ENCODE measurements around the gene AP1S3.
"Not testable (repeated sequence)": the region's sequence is repeated elsewhere in the genome, so short reads cannot be mapped to it uniquely, and the experiment has no call there.

The AP1S3 gene

DNA sequence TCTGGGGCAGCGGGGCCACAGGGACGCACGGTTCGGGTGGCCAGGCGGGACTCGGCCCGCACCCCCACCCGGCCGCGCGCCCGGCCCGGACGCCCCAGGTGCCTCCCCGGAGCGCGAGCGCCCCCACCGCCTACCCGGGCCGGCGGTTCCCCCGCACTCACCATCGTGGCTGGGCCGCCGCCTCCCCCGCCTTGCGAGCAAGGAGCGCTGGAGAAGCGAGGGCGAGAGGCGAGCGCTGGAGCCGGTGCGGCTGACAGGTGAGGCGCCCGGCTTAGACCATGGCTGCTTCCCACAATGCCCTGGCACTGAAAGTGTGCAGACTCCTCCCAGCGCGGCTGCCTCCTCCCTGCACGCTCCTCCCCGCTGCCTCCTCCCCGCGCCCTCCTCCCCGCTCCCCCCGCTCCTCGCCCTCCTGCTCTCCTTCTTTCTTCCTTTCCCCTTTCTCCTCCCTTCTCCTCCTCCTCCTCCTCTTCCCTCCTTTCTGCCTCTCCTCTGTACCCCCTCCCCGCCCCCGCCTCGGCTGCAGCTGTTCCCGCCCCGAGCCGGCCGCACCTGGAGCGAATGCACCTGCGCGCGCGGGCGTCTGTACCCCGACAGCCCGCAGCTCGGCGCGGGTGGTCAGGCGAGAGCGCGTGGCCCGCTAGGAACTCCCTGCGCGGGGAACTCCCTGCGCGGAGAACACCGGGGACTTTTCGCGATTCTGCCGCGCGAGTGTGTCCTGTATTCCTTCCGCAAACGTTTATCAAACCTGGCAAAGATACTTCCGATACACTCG lies at the start of gene AP1S3:
AP1S3 (minus strand) TSS at position 296 of the 775 bp plus-strand sequence; CDS start at position 164, 132 bp downstream.
- DNase-seq = peak; percentile 69

DNA sequence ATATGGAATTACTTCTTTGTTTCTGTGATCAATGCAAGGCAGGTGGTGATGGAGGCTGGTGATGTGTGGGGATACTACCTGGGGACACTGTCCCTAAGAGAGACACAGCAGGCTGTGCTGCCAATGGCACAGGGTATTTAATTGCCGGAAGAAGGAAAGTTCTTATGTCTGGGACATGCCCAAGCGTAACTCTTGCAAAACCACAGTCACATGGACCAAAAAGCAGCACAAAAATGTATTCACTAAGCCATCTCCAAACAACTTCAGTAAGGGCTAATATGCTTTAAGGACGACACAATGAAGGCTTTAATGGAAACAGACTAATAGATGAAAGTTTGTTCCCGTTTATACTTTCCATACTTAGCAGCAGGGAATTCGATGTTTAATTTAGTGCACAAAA lies 49.7 kb upstream of the AP1S3 start:
- no peak for DNase-seq

DNA sequence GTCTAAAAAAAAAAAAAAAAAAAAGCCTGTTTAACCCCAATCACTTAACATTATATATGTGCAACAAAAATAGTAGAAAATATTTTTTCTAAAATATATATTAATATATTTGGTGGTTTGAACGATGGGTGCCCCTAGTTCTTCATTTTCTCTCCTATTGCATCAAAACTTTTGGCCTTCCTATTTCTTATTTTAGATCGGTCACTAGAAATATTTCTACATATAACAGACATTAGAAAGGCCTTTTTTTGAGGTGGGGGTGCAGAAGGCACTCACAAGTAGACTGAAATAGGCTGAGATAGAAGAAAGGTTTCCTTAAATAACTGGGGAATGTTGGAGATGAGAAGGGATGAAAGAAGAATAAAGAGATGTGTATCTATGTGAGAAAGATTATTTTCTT lies 49.3 kb upstream of the AP1S3 start:
- no peak for DNase-seq

DNA sequence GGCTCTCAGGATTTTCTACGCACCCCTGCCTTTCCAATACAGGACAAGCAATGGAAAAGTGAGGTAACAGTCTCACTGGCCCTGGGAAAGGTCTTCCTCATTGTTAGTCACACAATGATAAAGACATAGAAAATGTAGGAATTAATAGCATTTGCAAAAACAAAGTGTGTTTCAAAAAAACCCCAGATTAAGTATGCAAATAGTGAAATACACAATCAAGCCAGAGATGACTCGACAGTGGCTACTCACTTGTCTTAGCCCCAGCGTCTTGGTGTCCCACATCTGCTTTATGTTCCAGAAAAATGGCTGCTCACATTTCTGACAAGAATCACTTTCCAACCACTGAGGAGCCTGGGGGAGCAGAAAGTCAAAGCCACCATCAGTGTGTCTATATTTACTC lies 47.0 kb upstream of the AP1S3 start:
- DNase-seq = no peak

DNA sequence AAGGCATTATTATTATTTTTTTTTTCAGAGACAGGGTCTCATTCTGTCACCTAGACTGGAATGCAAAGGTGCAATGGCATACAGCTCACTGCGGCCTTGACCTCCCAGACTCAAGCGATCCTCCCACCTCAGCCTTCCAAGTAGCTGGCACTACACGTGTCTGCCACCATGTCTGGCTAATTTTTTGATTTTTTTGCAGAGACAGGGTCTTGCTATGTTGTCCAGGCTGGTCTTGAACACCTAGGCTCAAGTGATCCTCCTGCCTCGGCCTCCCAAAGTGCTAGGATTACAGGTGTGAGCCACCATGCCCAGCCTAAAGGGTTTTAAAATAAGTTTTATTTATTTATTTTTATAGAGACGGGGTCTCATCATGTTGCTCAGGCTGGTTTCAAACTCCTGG lies 45.3 kb upstream of the AP1S3 start:
- no peak for DNase-seq

DNA sequence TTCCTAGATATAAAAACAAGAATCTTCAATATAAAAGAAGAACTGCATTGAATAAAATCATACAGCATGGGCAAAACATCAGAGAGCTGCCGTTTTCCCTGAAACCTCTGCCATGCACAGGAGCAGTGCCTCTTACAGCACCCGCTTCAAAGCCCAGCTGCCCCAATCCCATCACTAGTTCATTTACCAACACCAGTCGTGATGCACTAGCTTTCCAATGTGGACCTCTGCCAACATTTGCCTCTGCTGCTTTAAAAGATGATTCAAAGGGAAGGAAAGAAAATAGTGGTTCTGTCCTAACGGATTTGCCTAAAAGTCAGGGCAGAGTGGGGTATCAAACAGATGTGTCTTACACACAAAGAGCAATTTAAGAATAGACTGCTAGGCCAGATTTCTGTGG lies 43.4 kb upstream of the AP1S3 start:
- no peak for DNase-seq

DNA sequence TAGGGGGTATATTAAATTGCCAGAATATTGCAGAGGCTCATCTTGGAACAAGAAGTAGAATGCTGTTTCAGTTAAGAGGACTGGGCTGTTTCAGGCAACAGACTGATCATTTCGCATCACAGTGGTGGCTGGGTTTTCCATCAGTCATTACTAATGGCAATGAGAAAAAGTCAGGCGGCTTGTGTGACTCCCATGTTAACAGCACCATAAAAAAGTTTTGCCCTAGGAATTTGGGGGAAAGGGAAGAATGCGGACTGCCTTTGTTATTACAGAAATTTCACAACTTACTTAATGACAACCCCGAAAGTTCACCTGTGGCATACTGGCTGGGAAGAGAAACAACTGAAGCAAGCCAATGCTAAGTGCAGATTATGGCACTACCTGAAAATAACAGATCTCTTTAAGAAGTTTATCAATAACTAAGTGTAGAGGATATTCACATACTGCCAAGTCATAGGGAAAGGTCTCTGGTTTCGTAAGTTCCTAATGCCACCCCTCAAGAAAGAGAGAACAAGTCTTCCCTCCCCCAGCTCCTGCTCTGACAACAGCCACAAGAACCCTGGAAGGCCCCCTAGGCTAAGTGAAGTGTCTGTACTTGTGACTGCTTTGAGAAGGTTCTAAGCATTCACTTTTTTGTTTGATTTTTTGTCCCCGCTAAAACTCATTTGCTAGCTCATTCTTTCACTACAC lies 40.5 kb upstream of the AP1S3 start:
- no peak for DNase-seq

DNA sequence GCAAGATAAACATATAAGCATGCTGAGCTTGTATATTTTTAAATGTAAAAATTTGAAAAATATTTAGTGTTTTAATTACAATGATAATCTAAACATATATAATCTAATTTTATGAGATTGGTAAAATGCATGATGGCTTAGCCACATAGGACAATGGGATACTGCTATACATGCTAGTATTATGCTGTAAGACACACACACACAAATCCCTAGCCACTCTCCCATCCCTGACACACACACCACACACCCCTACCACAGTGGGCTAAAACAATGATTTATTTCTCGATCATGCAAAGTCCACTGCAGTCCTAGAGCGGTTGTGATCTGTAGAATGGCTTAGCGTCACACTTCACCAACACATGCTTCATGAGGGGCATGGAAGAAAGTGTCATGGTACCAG lies 36.3 kb upstream of the AP1S3 start:
- DNase-seq = no peak

DNA sequence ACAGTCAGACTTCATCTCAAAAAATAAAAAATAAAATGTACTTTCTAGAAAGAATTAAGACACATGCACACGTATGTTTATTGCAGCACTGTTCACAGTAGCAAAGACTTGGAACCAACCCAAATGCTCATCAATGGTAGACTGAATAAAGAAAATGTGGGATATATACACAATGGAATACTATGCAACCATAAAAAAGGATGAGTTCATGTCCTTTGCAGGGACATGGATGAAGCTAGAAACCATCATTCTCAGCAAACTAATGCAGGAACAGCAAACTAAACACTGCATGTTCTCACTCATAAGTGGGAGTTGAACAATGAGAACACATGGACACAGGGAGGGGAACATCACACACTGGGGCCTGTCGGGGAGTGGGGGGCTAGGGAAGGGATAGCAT lies 35.4 kb upstream of the AP1S3 start:
- not testable (repeated sequence) for DNase-seq

DNA sequence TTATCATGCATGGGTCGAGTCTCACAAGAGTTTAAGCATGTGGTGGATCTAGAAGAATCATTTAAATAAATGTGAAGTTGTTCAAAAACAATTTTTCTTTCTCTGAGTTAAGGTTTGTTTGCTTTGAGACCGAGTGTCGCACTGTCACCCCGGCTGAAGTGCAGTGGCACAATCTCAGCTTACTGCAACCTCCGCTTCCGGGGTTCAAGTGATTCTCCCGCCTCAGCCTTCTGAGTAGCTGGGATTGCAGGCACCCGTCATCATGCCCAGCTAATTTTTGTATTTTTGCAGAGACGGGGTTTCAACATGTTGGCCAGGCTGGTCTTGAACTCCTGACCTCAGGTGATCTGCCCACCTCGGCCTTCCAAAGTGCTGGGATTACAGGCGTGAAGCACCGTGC lies 34.3 kb upstream of the AP1S3 start:
- not testable (repeated sequence) for DNase-seq

DNA sequence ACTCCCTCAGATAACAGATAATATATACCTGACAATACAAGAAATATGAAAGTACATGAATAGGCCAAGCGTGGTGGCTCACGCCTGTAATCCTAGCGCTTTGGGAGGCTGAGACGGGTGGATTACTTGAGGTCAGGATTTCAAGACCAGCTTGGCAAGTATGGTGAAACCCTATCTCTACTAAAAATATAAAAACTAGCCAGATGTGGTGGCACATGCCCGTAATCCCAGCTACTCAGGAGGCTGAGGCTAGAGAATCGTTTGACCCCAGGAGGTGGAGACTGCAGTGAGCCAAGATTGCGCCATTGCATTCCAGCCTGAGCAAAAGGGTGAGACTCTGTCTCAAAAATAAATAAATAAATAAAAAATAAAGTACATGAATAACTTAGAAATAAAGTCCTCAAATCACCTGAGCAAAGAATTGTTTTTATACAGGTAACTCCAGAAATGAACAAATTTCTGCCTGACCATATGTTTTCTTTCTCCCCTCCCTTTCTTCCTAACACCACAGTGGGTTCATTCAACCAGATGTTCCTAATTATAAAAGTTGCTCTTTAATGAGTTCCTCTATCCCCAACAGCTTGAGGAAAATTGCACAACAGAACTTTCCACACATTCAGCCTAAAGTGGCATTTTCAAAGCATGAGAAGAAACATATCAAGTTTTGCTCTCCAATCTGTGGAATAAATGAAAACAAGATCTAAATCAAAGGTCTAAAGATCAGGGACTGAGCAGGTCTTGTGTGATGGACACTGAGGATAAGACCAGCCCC lies 33.6 kb upstream of the AP1S3 start:
- DNase-seq = no peak

DNA sequence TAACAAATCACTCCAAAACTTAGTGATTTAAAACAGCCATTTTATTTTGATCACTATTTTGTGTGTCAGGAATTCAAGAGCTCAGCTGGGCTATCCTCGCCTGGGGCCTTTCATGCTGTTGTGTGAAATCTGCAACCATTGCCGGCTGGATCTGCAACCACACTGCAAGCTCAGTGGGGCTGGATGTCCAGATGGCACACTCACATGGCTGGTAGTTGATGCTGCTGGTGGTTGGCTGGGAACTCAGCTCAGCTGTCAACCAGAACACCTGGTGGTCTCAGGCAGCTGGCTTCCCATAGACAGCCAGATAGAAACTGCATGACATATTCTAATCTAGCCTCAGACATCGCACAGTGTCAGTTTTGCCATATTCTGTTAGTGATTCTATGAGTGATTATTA lies 30.6 kb upstream of the AP1S3 start:
- DNase-seq = no peak

DNA sequence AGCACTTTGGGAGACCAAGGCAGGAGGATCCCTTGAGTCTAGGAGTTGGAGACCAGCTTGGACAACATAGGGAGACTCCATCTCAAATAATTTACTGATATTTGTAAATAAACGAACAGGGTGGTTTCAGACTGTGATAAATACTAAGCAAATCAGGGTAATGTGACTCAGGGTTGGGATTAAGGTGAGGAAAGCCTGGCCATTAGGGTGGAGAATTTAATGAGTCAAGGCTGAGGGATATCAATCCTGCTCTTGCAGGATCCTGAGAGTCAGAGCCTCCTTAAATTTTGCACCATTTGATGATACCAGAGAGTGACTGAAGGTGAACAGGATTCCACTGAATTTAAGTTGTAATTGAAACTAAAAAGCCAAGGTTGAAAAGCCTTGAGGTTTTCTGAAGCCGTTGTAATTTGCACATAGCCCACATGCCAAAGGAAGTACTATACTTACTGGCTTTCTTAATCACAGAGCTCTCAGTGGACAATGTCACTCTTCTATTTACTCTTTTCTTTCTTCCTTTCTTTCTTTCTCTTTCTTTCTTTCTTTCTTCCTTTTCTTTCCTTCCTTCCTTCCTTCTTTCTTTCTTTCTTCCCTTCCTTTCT lies 28.6 kb upstream of the AP1S3 start:
- DNase-seq = peak; percentile 13

DNA sequence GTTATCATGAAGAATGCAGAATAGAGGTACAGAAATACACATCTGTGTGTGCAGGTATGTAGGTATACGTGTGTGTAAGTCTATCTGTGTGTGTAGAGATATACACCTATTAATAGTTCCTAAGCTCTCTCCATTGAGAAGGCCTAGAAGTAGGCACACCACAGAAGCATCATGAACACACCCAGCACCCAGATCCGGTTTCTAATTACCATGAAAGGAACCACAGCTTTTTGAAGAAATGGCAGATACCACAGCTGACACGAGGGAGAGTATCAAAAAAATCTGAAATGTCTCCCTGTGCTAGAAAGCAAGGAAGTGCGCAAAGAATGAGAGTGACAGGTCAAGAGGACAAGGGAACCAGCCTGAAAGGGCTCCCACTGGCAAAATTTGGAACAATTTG lies 27.7 kb upstream of the AP1S3 start:
- peak; percentile 56 for DNase-seq

DNA sequence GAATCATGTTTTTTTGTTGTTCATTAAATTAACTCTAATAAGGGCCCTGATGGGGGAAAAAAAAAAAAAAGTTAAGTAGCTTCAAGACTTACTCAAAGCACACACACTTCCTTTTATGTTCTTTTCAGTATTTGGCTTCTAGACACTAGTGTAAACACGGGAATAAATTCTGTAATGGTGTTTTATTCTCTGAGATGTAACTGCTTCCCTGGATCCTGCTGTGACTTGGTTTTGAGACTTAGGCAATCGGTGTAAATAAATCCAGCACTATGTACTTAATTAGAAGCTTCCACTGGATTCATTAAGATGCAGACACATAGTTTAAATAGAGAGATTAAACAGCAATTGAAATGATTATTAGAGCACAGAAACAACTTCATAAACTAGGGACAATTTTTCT lies 26.1 kb upstream of the AP1S3 start:
- DNase-seq = no peak

DNA sequence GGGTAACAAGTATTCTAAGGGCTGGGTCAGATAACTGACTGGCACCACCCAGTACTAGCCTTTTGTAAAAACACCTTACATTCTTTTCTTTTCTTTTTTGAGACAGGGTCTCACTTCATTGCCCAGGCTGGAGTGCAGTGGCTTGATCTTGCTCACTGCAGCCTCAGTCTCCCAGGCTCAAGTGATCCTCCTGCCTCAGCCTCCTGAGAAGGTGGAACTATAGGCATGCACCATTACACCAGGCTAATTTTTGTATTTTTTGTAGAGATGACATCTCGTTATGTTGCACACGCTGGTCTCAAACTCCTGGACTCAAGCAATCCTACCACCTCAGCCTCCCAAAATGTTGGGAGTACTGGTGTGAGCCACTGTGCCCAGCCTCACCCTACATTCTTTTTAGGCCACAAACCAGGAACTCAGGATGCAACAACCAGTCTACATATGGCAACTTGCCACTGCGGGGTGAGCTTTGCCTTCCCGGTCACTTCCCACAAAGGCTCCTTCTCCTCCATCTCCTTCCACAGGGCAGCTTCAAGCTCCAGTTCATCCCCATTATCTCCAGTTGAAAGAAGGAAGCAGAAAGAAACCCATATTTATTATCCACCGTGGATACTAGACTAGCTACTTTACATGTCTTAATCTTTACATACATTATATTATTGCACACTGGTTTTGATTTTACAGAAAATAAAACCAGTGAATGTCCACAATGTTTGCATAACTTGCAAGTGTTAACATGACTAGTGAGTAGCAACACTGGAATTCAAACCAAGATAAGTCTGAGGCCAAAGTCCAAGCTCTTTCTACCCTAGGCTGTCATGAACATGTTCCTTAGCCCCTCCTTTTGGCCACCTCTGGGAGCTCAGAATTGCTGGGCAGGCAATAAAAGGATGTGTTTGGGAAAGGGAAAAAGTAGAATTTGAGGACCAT lies 23.7 kb upstream of the AP1S3 start:
- DNase-seq = no peak

DNA sequence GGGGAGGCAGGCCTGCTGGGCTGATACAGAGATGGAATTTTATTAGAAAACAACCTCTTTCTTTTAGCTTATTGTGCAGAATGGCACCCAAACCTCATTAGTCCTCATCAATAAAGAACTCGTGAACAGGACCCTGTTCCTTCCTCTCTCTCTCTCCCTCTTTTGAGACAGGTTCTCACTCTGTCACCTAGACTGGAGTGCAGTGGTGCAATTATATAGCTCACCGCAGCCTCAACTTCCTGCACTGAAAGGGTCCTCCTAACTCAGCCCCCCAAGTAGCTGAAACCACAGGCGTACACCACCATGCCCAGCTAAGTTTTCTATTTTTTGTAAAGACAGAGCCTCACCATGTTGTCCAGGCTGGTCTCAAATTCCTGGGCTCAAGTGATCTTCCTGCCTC lies 21.7 kb upstream of the AP1S3 start:
- no peak for DNase-seq

DNA sequence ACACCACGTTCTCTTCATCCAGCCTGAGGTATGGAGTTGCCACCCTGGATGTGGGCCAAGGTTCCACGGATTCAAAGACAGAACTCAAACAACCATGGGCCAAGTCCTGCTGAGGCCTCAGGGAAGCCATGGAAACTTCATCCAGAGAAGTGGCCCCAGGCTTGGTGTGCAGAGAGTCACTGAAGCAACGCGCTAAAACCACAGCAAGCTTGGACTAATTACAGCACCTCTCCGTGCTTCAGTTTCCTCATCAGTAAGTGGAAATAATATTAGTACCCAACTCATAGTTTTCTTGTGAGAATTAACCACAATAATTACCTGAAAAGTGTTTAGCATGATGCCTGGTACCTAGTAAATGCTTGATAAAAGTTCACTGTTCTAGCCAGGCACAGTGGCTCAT lies 19.2 kb upstream of the AP1S3 start:
- DNase-seq = no peak

DNA sequence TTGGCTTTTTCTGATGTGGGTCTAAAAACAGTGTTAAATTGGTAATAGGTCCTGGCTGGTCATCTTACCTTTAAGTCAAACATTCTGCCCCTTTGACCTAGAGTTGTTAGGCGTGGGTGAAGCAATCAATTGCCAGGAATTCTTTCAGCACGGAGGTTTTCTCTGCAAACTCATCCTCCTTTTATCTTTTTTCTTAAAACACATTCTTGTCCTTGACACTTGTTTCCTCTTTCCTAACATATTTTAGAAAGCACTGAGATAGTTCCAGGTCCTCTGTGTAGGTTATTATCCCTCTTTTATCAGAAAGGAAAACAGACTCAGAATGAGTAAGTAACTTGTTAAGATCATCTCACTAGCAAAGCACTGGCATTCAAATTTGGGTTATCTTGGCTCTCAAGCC lies 18.6 kb upstream of the AP1S3 start:
- no peak for DNase-seq

DNA sequence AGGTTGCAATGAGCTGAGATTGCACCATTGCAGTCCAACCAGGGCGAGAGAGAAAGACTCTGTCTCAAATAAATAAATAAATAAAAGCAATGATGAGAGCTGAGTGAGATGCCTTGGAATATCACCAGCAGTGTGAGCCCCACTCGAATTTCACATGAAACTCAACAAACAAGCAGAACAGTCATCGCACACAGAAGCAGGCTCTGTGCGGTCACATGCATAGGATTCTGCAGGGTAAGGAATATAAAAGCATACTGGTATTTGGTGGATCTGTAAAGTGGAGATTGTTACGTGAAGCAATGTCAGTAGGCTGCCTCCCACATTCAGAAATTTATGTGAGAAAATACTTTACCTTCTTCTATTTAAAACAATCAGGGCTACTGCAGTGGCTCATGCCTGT lies 18.0 kb upstream of the AP1S3 start:
- no peak for DNase-seq

DNA sequence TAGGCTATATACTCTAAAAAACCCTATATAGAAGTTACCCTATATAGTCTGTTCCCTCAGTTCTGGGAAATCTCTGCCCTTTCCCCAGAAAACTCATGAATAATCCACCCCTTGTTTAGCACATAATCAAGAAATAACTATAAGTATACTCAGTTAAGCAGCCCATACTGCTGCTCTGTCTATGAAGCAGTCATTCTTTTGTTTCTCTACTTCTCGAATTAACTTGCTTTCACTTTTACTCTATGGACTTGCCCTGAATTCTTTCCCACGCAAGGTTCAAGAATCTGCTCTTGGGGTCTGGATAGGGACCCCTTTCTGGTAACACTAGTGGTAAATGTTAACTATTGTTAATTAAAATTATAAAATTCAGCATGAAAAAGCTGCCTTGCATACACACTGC lies 17.4 kb upstream of the AP1S3 start:
- DNase-seq = no peak

DNA sequence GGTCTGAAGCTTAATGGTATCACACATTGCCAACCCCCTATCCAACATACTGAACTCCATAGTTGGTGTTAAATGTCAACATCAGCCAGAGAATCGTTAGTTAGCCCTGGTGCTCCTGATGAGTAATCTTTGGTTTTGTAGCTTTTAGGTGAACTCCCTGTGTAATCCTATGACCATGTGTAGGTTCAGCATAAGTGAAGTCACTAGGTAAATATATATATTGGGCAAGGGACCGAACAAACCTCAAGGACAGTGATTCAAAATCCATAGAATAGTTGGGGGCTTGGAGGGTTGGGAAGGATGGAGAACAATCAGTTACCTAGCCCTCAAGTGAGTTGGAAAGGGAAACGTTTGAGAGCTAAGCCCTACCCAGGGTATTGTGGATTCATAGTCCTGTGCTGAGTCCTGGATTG lies 16.0 kb upstream of the AP1S3 start:
- DNase-seq = no peak

Measured in CD4-positive, alpha-beta T cell treated with Interleukin-4 for 4 hours (primary cell).